HL-60 (cell line): ENCODE results near the gene FSTL3.

Source experiments
- DNase-seq, 2 experiments: peaks; one replicate each; pipeline ENCODE4 v3.0.0-alpha.2; 2010 to 2020; ENCODE audit warnings: low read depth in 1 of 2, low spot score in 1 of 2
- H3K27ac ChIP-seq: fragments of 250-450 bp; sonication (Bioruptor Pico); replicated peaks from 2 replicates; pipeline ENCODE4 v1.5.1; 2020; ENCODE audit warnings: mild to moderate bottlenecking, moderate library complexity
- H3K27me3 ChIP-seq: fragments of 250-450 bp; sonication (Bioruptor Pico); 2 replicates; pipeline ENCODE4 v1.5.1; 2021; ENCODE audit warnings: mild to moderate bottlenecking, moderate library complexity; ENCODE audit not compliant: insufficient read depth, poor library complexity, severe bottlenecking
- H3K4me3 ChIP-seq: replicated peaks from 2 replicates; pipeline ENCODE4 v1.5.1; 2011; ENCODE audit warnings: mild to moderate bottlenecking, control low read depth, low read length; ENCODE audit not compliant: insufficient read depth
- GABPA ChIP-seq: IDR thresholded peaks from 2 replicates; pipeline ENCODE4 v1.6.1; 2012; ENCODE audit warnings: low read depth
- POLR2AphosphoS5 ChIP-seq: IDR thresholded peaks from 2 replicates; pipeline ENCODE4 v1.6.1; 2012; ENCODE audit warnings: low read depth
- SPI1 ChIP-seq: IDR thresholded peaks from 2 replicates; pipeline ENCODE4 v1.6.1; 2012; ENCODE audit warnings: low read depth, mild to moderate bottlenecking, borderline replicate concordance
- TF ChIP-seq, protein P1 (sequence below): IDR thresholded peaks from 2 replicates; pipeline ENCODE4 v1.6.1; 2012; ENCODE audit warnings: low read depth; ENCODE audit not compliant: insufficient replicate concordance
- TF ChIP-seq, protein P2 (sequence below): IDR thresholded peaks from one replicate; pipeline ENCODE4 v1.5.1; 2011; ENCODE audit warnings: low read length, control low read depth, inconsistent platforms; ENCODE audit not compliant: insufficient read depth

The FSTL3 gene

GRCh38 chr19:688214-688613 is 12.0 kb downstream of the FSTL3 start:
- DNase-seq: no peak
- Histone ChIP-seq H3K4me3 (no peak overlapping the region), H3K27me3 (no peaks in the 10 kb centered on the region), H3K27ac (no peak overlapping the region)
- TF ChIP-seq, protein P1, sequence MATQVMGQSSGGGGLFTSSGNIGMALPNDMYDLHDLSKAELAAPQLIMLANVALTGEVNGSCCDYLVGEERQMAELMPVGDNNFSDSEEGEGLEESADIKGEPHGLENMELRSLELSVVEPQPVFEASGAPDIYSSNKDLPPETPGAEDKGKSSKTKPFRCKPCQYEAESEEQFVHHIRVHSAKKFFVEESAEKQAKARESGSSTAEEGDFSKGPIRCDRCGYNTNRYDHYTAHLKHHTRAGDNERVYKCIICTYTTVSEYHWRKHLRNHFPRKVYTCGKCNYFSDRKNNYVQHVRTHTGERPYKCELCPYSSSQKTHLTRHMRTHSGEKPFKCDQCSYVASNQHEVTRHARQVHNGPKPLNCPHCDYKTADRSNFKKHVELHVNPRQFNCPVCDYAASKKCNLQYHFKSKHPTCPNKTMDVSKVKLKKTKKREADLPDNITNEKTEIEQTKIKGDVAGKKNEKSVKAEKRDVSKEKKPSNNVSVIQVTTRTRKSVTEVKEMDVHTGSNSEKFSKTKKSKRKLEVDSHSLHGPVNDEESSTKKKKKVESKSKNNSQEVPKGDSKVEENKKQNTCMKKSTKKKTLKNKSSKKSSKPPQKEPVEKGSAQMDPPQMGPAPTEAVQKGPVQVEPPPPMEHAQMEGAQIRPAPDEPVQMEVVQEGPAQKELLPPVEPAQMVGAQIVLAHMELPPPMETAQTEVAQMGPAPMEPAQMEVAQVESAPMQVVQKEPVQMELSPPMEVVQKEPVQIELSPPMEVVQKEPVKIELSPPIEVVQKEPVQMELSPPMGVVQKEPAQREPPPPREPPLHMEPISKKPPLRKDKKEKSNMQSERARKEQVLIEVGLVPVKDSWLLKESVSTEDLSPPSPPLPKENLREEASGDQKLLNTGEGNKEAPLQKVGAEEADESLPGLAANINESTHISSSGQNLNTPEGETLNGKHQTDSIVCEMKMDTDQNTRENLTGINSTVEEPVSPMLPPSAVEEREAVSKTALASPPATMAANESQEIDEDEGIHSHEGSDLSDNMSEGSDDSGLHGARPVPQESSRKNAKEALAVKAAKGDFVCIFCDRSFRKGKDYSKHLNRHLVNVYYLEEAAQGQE: no peak
- TF ChIP-seq GABPA (no peak), POLR2AphosphoS5 (no peak), SPI1 (no peak)
- TF ChIP-seq, protein P2, sequence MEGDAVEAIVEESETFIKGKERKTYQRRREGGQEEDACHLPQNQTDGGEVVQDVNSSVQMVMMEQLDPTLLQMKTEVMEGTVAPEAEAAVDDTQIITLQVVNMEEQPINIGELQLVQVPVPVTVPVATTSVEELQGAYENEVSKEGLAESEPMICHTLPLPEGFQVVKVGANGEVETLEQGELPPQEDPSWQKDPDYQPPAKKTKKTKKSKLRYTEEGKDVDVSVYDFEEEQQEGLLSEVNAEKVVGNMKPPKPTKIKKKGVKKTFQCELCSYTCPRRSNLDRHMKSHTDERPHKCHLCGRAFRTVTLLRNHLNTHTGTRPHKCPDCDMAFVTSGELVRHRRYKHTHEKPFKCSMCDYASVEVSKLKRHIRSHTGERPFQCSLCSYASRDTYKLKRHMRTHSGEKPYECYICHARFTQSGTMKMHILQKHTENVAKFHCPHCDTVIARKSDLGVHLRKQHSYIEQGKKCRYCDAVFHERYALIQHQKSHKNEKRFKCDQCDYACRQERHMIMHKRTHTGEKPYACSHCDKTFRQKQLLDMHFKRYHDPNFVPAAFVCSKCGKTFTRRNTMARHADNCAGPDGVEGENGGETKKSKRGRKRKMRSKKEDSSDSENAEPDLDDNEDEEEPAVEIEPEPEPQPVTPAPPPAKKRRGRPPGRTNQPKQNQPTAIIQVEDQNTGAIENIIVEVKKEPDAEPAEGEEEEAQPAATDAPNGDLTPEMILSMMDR: no peak

- Histone ChIP-seq H3K4me3 (no peak overlapping the region), H3K27ac (no peak overlapping the region), H3K27me3 (no peaks in the 10 kb centered on the region)
- DNase-seq: no peak
- TF ChIP-seq POLR2AphosphoS5: no peak
- TF ChIP-seq, protein P2: no peak
- no peak for TF ChIP-seq GABPA
- TF ChIP-seq, protein P1: no peak
- TF ChIP-seq SPI1: no peak
These were observed 12.8 kb downstream of the FSTL3 start for GRCh38 chr19:688992-689391.

DNA sequence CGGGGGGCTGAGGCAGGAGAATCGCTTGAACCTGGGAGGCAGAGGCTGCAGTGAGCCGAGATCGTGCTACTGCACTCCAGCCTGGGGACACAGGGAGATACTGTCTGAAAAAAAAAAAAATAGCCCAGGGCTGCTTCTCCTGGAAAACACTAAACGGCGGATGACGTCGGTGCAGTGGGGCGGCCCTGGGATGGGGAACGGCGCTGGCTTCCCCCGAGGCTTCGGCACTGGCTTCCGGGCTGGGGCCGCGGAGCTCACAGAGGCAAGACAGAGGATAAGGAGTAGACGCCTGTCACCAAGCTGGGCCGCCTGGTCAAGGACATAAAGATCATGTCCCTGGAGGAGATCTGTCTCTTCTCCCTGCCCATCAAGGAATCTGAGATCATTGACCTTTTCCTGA is 14.0 kb downstream of the FSTL3 start:
- TF ChIP-seq POLR2AphosphoS5 (no peak), SPI1 (no peak), GABPA (no peak)
- TF ChIP-seq, protein P2: no peak
- TF ChIP-seq, protein P1: no peak

More for the DNA sequence above, 14.0 kb downstream of the FSTL3 start:
- Histone ChIP-seq H3K27me3 (no peaks in the 10 kb centered on the region), H3K4me3 (no peak overlapping the region), H3K27ac (no peak overlapping the region)
- DNase-seq: no peak
